Adipocyte (in vitro differentiated cells): Measurements from ENCODE around the gene EIF5A2.
"Not testable (repeated sequence)": the region's sequence is repeated elsewhere in the genome, so short reads cannot be mapped to it uniquely, and the experiment has no call there.

Experiments
- DNase-seq: peaks from one replicate; pipeline ENCODE4 v3.0.0-alpha.2; 2015; ENCODE audit warnings: low read depth
- H3K27me3 ChIP-seq: replicated peaks from 2 replicates; pipeline ENCODE4 v1.7.0; 2013; ENCODE audit warnings: mild to moderate bottlenecking, low read length, moderate library complexity; ENCODE audit not compliant: control insufficient read depth, insufficient read depth
- H3K36me3 ChIP-seq: 2 replicates; pipeline ENCODE4 v1.7.0; 2013; ENCODE audit warnings: low read length, mild to moderate bottlenecking, moderate library complexity; ENCODE audit not compliant: control insufficient read depth, insufficient read depth, severe bottlenecking
- H3K4me1 ChIP-seq: 2 replicates; pipeline ENCODE4 v1.7.0; 2013; ENCODE audit warnings: mild to moderate bottlenecking, low read length, moderate library complexity; ENCODE audit not compliant: control insufficient read depth, insufficient read depth
- H3K4me3 ChIP-seq: 2 replicates; pipeline ENCODE4 v1.7.0; 2013; ENCODE audit warnings: mild to moderate bottlenecking, low read length, moderate library complexity
- H3K9ac ChIP-seq: 2 replicates; pipeline ENCODE4 v1.7.0; 2013; ENCODE audit warnings: mild to moderate bottlenecking, low read length, moderate library complexity
- H3K9me3 ChIP-seq: 2 replicates; pipeline ENCODE4 v1.7.0; 2013; ENCODE audit warnings: mild to moderate bottlenecking, low read length, moderate library complexity; ENCODE audit not compliant: control insufficient read depth

Gene EIF5A2

GRCh38 chr3:170908235-170909116 lies at the start of gene EIF5A2:
TSS of gene EIF5A2 (minus strand) at chr3:170908637. CDS start at chr3:170907806, 831 bp downstream.
- H3K27me3 ChIP-seq: no peaks in the 10 kb centered on the region
- no peaks in the 10 kb centered on the region for H3K36me3 ChIP-seq
- peak; percentile 97 for DNase-seq
- H3K9ac ChIP-seq: peak within 1 kb of the TSS; percentile 89
- peaks cover 19% of the 10 kb centered on the region for H3K9me3 ChIP-seq
- peaks cover 16% of the 10 kb centered on the region for H3K4me1 ChIP-seq
- peak within 1 kb of the TSS; percentile 87 for H3K4me3 ChIP-seq

- Histone ChIP-seq H3K9ac (no peak overlapping the region), H3K4me3 (no peak overlapping the region), H3K4me1 (peaks cover under 1% of the 10 kb centered on the region), H3K27me3 (no peaks in the 10 kb centered on the region), H3K9me3 (no peaks in the 10 kb centered on the region), H3K36me3 (no peaks in the 10 kb centered on the region)
- no peak for DNase-seq
Observed at GRCh38 chr3:170956647-170957046, 48.2 kb upstream of the EIF5A2 start.

- Histone ChIP-seq H3K9ac (no peak overlapping the region), H3K36me3 (no peaks in the 10 kb centered on the region), H3K4me1 (no peaks in the 10 kb centered on the region), H3K27me3 (no peaks in the 10 kb centered on the region), H3K9me3 (no peaks in the 10 kb centered on the region), H3K4me3 (no peak overlapping the region)
- no peak for DNase-seq
Observed at GRCh38 chr3:170953736-170954135, 45.3 kb upstream of the EIF5A2 start.

- DNase-seq: no peak
- H3K4me1 ChIP-seq: no peaks in the 10 kb centered on the region
- H3K36me3 ChIP-seq: no peaks in the 10 kb centered on the region
- H3K9ac ChIP-seq: no peak overlapping the region
- H3K9me3 ChIP-seq: no peaks in the 10 kb centered on the region
- no peak overlapping the region for H3K4me3 ChIP-seq
- no peaks in the 10 kb centered on the region for H3K27me3 ChIP-seq
Observed at GRCh38 chr3:170953229-170953628, 44.8 kb upstream of the EIF5A2 start.

- no peak for DNase-seq
- H3K9me3 ChIP-seq: no peaks in the 10 kb centered on the region
- no peaks in the 10 kb centered on the region for H3K4me1 ChIP-seq
- no peak overlapping the region for H3K9ac ChIP-seq
- no peak overlapping the region for H3K4me3 ChIP-seq
- H3K27me3 ChIP-seq: no peaks in the 10 kb centered on the region
- H3K36me3 ChIP-seq: no peaks in the 10 kb centered on the region
Observed at GRCh38 chr3:170949211-170949610, 40.8 kb upstream of the EIF5A2 start.

- Histone ChIP-seq H3K4me3 (no peak overlapping the region), H3K9me3 (no peaks in the 10 kb centered on the region), H3K4me1 (no peaks in the 10 kb centered on the region), H3K9ac (no peak overlapping the region), H3K27me3 (no peaks in the 10 kb centered on the region), H3K36me3 (no peaks in the 10 kb centered on the region)
- no peak for DNase-seq
Observed at GRCh38 chr3:170947018-170947769, 38.8 kb upstream of the EIF5A2 start.

GRCh38 chr3:170942011-170942410 lies 33.6 kb upstream of the EIF5A2 start:
- H3K9ac ChIP-seq: no peak overlapping the region
- no peaks in the 10 kb centered on the region for H3K4me1 ChIP-seq
- peaks cover 14% of the 10 kb centered on the region for H3K9me3 ChIP-seq
- no peaks in the 10 kb centered on the region for H3K27me3 ChIP-seq
- no peaks in the 10 kb centered on the region for H3K36me3 ChIP-seq
- no peak for DNase-seq
- H3K4me3 ChIP-seq: no peak overlapping the region

- DNase-seq: no peak
- Histone ChIP-seq H3K4me1 (no peaks in the 10 kb centered on the region), H3K9me3 (peaks cover 17% of the 10 kb centered on the region), H3K27me3 (no peaks in the 10 kb centered on the region), H3K4me3 (no peak overlapping the region), H3K36me3 (no peaks in the 10 kb centered on the region), H3K9ac (no peak overlapping the region)
Observed at GRCh38 chr3:170941551-170941950, 33.1 kb upstream of the EIF5A2 start.

- H3K9ac ChIP-seq, H3K4me3 ChIP-seq, DNase-seq, H3K27me3 ChIP-seq, H3K9me3 ChIP-seq, H3K36me3 ChIP-seq, H3K4me1 ChIP-seq: not testable (repeated sequence)
Observed at GRCh38 chr3:170933039-170933438, 24.6 kb upstream of the EIF5A2 start.

GRCh38 chr3:170923553-170923952 lies 15.1 kb upstream of the EIF5A2 start:
- not testable (repeated sequence) for H3K4me1 ChIP-seq, H3K36me3 ChIP-seq, H3K4me3 ChIP-seq, DNase-seq, H3K27me3 ChIP-seq, H3K9ac ChIP-seq
- peaks cover 25% of the 10 kb centered on the region for H3K9me3 ChIP-seq

GRCh38 chr3:170918715-170919114 lies 10.3 kb upstream of the EIF5A2 start:
- Histone ChIP-seq H3K27me3 (no peaks in the 10 kb centered on the region), H3K9me3 (peaks cover 32% of the 10 kb centered on the region), H3K4me1 (no peaks in the 10 kb centered on the region), H3K9ac (no peak overlapping the region), H3K4me3 (no peak overlapping the region), H3K36me3 (no peaks in the 10 kb centered on the region)
- DNase-seq: no peak
